ENCODE results near the gene TM4SF5. TPM values are rescaled to one million over a fixed set of nuclear protein-coding genes. Genes with fewer than 3 reads are reported as not detected.

TM4SF5 gene
- polyA plus RNA-seq, 1 of the 3 experiments (the other 2 are of a cell fraction): not detected

GRCh38 chr17:4742629-4743028 is 29.1 kb upstream of the TM4SF5 start:
- peaks cover 43% of the 10 kb centered on the region for H3K27me3 ChIP-seq (ENCODE audit: insufficient read depth)
- no peaks in the 10 kb centered on the region for H3K79me2 ChIP-seq (ENCODE audit: insufficient read depth)
- H3K9ac ChIP-seq: no peak overlapping the region
- CTCF ChIA-PET: interaction anchor here (2.5 kb wide), 1 partner anchor 47 kb away, joined by 6 read pairs; no protein-coding TSS in a partner anchor
- peaks cover 0 to 7% of the 10 kb centered on the region in 2 experiments; a peak in 1 of 4 replicates for H3K4me1 ChIP-seq (ENCODE audit: control insufficient read depth in 1 of 2, insufficient read depth in 2 of 2, low read depth in 1 of 2, low read length in 1 of 2)
- no peaks in the 10 kb centered on the region for H3K9me2 ChIP-seq
- POLR2A ChIA-PET: no interaction called here
- 75% methylated on average over 10 of the region's 10 CpGs for WGBS (ENCODE audit: low lambda C conversion rate)
- no peaks in the 10 kb centered on the region for H4K20me1 ChIP-seq (ENCODE audit: insufficient read depth)
- H3K4me2 ChIP-seq: no peak overlapping the region
- no peak for DNase-seq
- no peak overlapping the region for H3K27ac ChIP-seq (ENCODE audit: low read depth in 2 of 2, low read length in 1 of 2)
- no peaks in the 10 kb centered on the region for H3K9me3 ChIP-seq
- peaks cover 9% of the 10 kb centered on the region for H3F3A ChIP-seq (replicated peaks; ENCODE audit: insufficient read depth)
- H3K4me3 ChIP-seq (ENCODE audit: low read depth in 2 of 2, low read length in 1 of 2): no peak overlapping the region
- H2AFZ ChIP-seq (ENCODE audit: low read depth): no peak overlapping the region
- TF ChIP-seq, protein P1, sequence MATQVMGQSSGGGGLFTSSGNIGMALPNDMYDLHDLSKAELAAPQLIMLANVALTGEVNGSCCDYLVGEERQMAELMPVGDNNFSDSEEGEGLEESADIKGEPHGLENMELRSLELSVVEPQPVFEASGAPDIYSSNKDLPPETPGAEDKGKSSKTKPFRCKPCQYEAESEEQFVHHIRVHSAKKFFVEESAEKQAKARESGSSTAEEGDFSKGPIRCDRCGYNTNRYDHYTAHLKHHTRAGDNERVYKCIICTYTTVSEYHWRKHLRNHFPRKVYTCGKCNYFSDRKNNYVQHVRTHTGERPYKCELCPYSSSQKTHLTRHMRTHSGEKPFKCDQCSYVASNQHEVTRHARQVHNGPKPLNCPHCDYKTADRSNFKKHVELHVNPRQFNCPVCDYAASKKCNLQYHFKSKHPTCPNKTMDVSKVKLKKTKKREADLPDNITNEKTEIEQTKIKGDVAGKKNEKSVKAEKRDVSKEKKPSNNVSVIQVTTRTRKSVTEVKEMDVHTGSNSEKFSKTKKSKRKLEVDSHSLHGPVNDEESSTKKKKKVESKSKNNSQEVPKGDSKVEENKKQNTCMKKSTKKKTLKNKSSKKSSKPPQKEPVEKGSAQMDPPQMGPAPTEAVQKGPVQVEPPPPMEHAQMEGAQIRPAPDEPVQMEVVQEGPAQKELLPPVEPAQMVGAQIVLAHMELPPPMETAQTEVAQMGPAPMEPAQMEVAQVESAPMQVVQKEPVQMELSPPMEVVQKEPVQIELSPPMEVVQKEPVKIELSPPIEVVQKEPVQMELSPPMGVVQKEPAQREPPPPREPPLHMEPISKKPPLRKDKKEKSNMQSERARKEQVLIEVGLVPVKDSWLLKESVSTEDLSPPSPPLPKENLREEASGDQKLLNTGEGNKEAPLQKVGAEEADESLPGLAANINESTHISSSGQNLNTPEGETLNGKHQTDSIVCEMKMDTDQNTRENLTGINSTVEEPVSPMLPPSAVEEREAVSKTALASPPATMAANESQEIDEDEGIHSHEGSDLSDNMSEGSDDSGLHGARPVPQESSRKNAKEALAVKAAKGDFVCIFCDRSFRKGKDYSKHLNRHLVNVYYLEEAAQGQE (IDR thresholded peaks at IDR 0.05; ENCODE audit: low read depth, low read length): no peak
- TF ChIP-seq MAX (IDR thresholded peaks at IDR 0.05; ENCODE audit: low read depth): no peak
- no peak for TF ChIP-seq GABPA (IDR thresholded peaks at IDR 0.05; ENCODE audit: low read depth)
- no peak for TF ChIP-seq JUND (IDR thresholded peaks at IDR 0.05)
- TF ChIP-seq POLR2AphosphoS5 (IDR thresholded peaks at IDR 0.05; ENCODE audit: low read depth, low read length): no peak
- TF ChIP-seq, protein P2, sequence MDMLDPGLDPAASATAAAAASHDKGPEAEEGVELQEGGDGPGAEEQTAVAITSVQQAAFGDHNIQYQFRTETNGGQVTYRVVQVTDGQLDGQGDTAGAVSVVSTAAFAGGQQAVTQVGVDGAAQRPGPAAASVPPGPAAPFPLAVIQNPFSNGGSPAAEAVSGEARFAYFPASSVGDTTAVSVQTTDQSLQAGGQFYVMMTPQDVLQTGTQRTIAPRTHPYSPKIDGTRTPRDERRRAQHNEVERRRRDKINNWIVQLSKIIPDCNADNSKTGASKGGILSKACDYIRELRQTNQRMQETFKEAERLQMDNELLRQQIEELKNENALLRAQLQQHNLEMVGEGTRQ (IDR thresholded peaks at IDR 0.05; ENCODE audit: borderline replicate concordance, low read depth, low read length): no peak
- TF ChIP-seq NFIC (IDR thresholded peaks at IDR 0.05; ENCODE audit: borderline replicate concordance): no peak
- no peak for TF ChIP-seq YY1 (IDR thresholded peaks at IDR 0.05; ENCODE audit: low read depth)
- no peak for TF ChIP-seq ELF1 (IDR thresholded peaks at IDR 0.05)
- TF ChIP-seq NRF1 (IDR thresholded peaks at IDR 0.05; ENCODE audit: low read depth, low read length): no peak
- TF ChIP-seq RXRA (IDR thresholded peaks at IDR 0.05; ENCODE audit: borderline replicate concordance, low read depth): no peak
- no peak for TF ChIP-seq RAD21 (IDR thresholded peaks at IDR 0.05; ENCODE audit: low read length)
- TF ChIP-seq FOSL2 (IDR thresholded peaks at IDR 0.05; ENCODE audit: borderline replicate concordance, low read depth): no peak
- TF ChIP-seq SIN3A (IDR thresholded peaks at IDR 0.05; ENCODE audit: borderline replicate concordance, low read depth, low read length): no peak
- no peak for TF ChIP-seq RFX5 (IDR thresholded peaks at IDR 0.05; ENCODE audit: low read length)
- TF ChIP-seq RCOR1 (IDR thresholded peaks at IDR 0.05; ENCODE audit: low read length): no peak
- H3K36me3 ChIP-seq (replicated peaks in 1 of 2; ENCODE audit: control insufficient read depth in 1 of 2, insufficient read depth in 2 of 2, low read length in 1 of 2): no peaks in the 10 kb centered on the region

All from SK-N-SH (cell line).